Measurements from ENCODE around the gene HMGN1. TPM values are rescaled to one million over a fixed set of nuclear protein-coding genes. Genes with fewer than 3 reads are reported as not detected.

The HMGN1 gene
- total RNA-seq, 1 donor from 2014 or later, result 398 TPM

GRCh38 chr21:39300587-39300986 lies 48.3 kb downstream of the HMGN1 start:
- Mint-ChIP-seq H3K4me3 (ENCODE audit: low read depth) (no peak overlapping the region), H3K27me3 (ENCODE audit: low read depth) (no peaks in the 10 kb centered on the region), H3K36me3 (ENCODE audit: low read depth) (peaks cover 63% of the 10 kb centered on the region), H3K9me3 (peaks cover 9% of the 10 kb centered on the region), H3K27ac (no peak overlapping the region), H3K4me1 (ENCODE audit: low read depth) (peaks cover 10% of the 10 kb centered on the region)
- intact Hi-C loops (cut with micrococcal nuclease), result no loop called here
- DNase-seq (ENCODE audit: low spot score), result no peak

- Mint-ChIP-seq H3K4me1 (ENCODE audit: low read depth) (peaks cover 10% of the 10 kb centered on the region), H3K4me3 (ENCODE audit: low read depth) (no peak overlapping the region), H3K9me3 (peaks cover 9% of the 10 kb centered on the region), H3K27me3 (ENCODE audit: low read depth) (no peaks in the 10 kb centered on the region), H3K27ac (no peak overlapping the region), H3K36me3 (ENCODE audit: low read depth) (peaks cover 79% of the 10 kb centered on the region)
- intact Hi-C loops (cut with micrococcal nuclease), result no loop called here
- no peak for DNase-seq (ENCODE audit: low spot score)
These were observed 52.0 kb downstream of the HMGN1 start for GRCh38 chr21:39296891-39297290.

Other genes with a start within 250 kb of the HMGN1 start
- 79.7 and 85.2 TPM in 2 replicates for gene PSMG1, start 165.6 kb downstream of the HMGN1 start, total RNA-seq
- 34.8 and 36.0 TPM in 2 replicates for gene BRWD1, start 35.5 kb downstream of the HMGN1 start, total RNA-seq
- 0.32 TPM in 1 of 2 replicates, not detected in the other for gene LCA5L, start 96.7 kb upstream of the HMGN1 start, total RNA-seq
- gene SH3BGR, start 102.9 kb upstream of the HMGN1 start, total RNA-seq, result 0.92 and 1.0 TPM in 2 replicates

Data from activated T-helper 2 cell treated with anti-CD3 and anti-CD28 coated beads, Interferon-gamma antibody, Interleukin-2, Interleukin-4, amounts not matched to agents 10 μg/mL and 5 μg/mL and 100 μg/mL, durations not matched to agents 14 hours and 24 hours and 36 hours (primary cell).